CMK (cell line): ENCODE data around the gene UBXN10.

ENCODE experiments used
- DNase-seq: peaks from one replicate; pipeline ENCODE4 v3.0.0-alpha.2; 2010; ENCODE audit warnings: low read depth

Gene UBXN10

GRCh38 chr1:20234788-20235535 is 49.1 kb downstream of the UBXN10 start:
- no peak for DNase-seq

- no peak for DNase-seq
Observed at GRCh38 chr1:20237646-20238045, 51.8 kb downstream of the UBXN10 start.

GRCh38 chr1:20240012-20240411 is 54.1 kb downstream of the UBXN10 start:
- DNase-seq, result no peak

GRCh38 chr1:20242890-20243479 is 57.1 kb downstream of the UBXN10 start:
- no peak for DNase-seq
